Uterus (tissue), 2 donors: ENCODE data around the gene IL1RAP.

Experiments
- POLR2A ChIP-seq, 2 donors: fragments of 450-650 bp; IDR thresholded peaks; one replicate each; pipeline ENCODE4 v1.6.1; 2016; ENCODE audit warnings: antibody characterized with exemption in 2 of 2, mild to moderate bottlenecking in 1 of 2, moderate library complexity in 1 of 2
- TF ChIP-seq, protein P1 (sequence below), 4 experiments: fragments of 200-600 bp in 2 of 4; fragments of 450-650 bp in 2 of 4; sonication (generic) in 2 of 4; IDR thresholded peaks; one replicate each; pipeline ENCODE4 v1.5.1; 2016 to 2019; ENCODE audit warnings: antibody characterized with exemption in 4 of 4, mild to moderate bottlenecking in 2 of 4, moderate library complexity in 1 of 4

DNA sequence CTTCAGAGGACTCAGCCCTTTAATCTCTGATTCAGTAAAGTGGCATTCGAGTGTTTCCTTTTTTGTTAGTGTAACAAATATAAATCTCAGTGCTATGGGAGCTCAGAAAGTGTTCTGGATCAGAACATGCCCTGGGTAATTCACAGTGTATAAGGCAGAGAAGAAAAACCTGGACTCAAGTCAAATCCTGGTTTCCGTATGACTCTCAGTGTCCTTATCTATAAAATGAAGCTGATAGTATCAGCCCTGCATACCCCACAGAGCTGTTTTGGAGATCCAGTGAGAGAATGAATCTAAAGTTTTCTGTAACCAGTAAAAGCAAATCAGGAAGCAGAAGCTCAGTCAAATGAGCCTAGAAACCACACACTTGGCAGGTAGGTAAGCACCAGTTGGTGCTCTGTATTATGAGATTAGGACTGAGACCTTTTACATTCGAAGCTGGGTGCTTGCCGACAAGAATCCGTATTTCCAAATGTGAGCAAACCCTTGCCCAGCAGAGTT, 67.2 kb downstream of the IL1RAP start:
- TF ChIP-seq POLR2A (IDR thresholded peaks at IDR 0.05): no peak
- TF ChIP-seq, protein P1, sequence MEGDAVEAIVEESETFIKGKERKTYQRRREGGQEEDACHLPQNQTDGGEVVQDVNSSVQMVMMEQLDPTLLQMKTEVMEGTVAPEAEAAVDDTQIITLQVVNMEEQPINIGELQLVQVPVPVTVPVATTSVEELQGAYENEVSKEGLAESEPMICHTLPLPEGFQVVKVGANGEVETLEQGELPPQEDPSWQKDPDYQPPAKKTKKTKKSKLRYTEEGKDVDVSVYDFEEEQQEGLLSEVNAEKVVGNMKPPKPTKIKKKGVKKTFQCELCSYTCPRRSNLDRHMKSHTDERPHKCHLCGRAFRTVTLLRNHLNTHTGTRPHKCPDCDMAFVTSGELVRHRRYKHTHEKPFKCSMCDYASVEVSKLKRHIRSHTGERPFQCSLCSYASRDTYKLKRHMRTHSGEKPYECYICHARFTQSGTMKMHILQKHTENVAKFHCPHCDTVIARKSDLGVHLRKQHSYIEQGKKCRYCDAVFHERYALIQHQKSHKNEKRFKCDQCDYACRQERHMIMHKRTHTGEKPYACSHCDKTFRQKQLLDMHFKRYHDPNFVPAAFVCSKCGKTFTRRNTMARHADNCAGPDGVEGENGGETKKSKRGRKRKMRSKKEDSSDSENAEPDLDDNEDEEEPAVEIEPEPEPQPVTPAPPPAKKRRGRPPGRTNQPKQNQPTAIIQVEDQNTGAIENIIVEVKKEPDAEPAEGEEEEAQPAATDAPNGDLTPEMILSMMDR (IDR thresholded peaks at IDR 0.05): no peak
